Effector CD4-positive, alpha-beta T cell (primary cell): ENCODE measurements around the gene PDSS2.
"Not testable (repeated sequence)": the region's sequence is repeated elsewhere in the genome, so short reads cannot be mapped to it uniquely, and the experiment has no call there.

Experiments
- DNase-seq: peaks from one replicate; pipeline ENCODE4 v3.0.0-alpha.2; 2020

Gene PDSS2

DNA sequence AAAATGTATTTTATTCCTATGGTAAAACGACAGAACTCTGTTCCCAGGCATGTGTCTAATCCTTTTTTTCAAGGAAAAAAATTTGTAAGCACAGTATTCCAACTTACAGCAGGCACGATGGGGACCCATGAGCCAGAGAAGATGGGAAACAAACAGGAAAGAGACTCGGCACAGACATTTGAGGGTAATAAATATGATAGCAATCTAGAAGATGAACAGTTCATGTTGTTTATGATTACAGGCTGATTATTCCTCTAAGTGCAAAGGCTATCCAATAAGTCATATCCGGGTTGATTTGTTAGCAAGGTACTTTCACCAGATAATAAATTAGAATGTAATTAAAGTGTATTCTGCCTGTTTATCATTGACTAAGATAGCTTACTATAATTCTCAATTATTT, 43.2 kb downstream of the PDSS2 start:
- no peak for DNase-seq

- no peak for DNase-seq
These were observed 45.3 kb downstream of the PDSS2 start for GRCh38 chr6:107413966-107414645.

DNA sequence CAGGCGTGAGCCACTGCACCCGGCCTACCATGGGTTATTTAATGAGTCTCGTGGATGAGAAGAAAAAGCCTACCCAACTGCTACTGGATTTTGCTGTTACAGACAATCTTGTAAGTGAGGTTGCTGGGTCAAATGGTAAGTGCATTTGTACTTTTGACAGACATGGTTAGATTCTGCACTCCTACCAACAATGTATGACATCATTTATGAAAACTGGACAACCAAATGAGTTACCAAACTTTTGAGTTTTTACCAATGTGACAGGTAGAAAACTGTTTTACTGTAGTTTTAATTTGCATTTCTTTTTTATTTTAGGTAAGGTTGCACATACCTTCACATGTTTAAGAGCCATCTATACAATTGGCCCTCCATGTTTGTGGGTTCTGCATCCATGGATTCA, 48.2 kb downstream of the PDSS2 start:
- no peak for DNase-seq

- no peak for DNase-seq
These were observed 49.4 kb downstream of the PDSS2 start for GRCh38 chr6:107409942-107410341.

- DNase-seq = no peak
These were observed 50.6 kb downstream of the PDSS2 start for GRCh38 chr6:107408714-107409113.

GRCh38 chr6:107405002-107405401, 54.4 kb downstream of the PDSS2 start:
- DNase-seq = no peak

GRCh38 chr6:107402533-107402932, 56.8 kb downstream of the PDSS2 start:
- DNase-seq = no peak

- DNase-seq = no peak
These were observed 57.8 kb downstream of the PDSS2 start for GRCh38 chr6:107401573-107401972.

- DNase-seq = no peak
These were observed 58.7 kb downstream of the PDSS2 start for GRCh38 chr6:107400616-107401147.

- DNase-seq = no peak
These were observed 59.4 kb downstream of the PDSS2 start for GRCh38 chr6:107399935-107400334.

DNA sequence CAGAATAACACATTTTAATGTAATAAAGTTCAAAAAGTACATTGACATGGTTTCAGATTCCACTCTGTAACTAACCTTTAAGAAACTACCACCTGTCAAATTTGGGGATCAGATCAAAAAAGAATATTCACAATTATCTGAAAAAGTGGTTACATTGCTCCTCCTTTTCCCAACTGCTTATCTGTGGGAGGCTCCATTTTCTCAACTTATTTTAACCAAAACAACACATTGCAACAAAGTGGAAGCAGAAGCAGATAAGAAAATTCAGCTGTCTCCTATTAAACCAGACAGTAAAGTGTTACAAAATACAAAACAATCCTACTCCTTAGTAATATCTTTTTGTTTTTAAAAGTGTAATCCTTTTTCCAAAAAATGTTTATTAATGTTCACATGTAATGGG, 61.4 kb downstream of the PDSS2 start:
- DNase-seq = no peak

DNA sequence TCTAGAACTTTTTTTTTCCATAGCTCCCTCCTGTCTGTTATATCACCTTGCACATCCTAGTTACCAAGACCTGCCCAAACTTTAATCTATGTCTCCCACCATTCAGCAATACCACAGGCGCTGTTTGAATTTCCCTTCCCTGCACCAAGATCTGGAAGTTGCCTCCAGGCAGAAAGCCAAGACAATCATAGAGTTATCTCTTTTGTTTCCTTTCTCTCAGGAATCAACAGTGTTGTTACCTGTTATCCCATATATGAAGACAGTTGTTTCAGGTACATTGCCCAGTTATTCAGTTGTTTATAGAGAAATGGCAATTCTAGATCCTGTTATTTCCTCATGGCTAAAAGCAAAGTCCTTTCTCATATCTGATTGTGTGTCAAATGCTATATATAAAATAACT, 63.2 kb downstream of the PDSS2 start:
- no peak for DNase-seq

DNA sequence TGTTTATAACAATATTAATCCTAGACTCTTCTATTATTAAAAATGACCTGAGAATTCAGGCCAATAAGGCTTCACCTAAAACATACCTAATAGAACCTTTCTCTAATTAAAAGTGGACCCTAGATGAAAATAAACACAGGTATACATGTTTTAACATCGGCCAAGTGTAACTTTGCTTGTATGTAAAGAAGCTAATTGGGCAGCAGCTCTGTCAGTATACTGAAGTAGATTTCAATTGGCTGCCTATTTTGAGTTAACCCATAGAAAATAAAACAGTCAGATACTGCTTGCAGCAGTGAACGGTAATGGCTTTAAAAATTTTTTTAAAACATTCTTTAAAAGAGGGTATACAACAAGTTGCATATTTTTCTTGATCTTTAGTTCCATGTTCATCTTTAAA, 67.3 kb downstream of the PDSS2 start:
- DNase-seq = no peak

DNA sequence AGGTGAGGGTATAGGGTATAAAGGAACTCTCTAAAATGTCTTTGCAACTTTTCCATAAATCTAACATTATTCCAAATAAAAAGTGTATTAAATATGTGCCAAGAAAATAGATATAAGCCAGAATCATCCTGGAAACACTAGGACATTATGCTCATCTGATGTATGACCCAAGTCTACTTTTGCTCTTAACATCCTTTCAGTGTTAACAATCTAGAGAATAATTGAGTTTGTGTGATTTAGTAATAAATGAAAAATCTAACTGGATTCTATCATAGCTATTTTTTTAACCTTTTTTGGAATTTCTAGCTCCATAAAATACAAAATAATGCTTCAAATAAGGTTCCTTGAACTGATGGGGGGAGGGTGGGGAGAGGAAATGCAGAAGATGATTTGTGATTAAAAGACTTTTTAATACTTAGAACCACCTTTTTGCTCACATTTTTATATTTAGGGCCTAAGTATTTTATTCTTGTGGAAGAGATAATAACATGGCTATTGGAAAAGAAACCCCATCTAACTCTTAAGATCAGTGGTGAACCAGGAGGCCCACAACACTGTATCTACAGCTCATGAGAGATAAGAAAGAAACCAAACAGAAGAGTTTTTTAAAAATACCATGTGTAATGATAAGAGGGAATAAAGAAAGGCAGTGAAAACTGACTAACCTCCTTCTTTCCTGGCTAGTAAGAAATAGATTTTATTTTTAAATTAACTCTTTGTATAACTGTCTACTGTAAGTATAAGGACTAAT, 68.5 kb downstream of the PDSS2 start:
- DNase-seq = no peak

DNA sequence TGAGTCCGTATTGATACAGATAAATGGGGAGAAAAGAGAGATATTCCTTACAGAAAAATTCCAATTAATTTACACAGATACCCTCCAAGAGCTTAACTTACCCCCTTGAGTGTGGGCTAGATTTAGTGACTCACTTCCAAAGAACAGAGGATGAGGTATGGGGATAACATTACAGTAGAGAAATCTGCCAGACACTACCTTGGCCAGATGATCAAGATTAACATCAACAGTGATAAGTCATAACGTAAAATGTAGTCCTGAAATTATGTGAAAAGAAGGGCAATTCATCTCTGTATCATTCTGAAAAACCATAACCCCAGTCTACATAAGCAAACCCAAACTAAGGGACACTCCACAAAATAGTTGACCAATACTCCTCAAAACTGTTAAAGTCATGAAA, 69.3 kb downstream of the PDSS2 start:
- no peak for DNase-seq

- no peak for DNase-seq
These were observed 72.5 kb downstream of the PDSS2 start for GRCh38 chr6:107386904-107387303.

- no peak for DNase-seq
These were observed 73.0 kb downstream of the PDSS2 start for GRCh38 chr6:107386340-107386739.

DNA sequence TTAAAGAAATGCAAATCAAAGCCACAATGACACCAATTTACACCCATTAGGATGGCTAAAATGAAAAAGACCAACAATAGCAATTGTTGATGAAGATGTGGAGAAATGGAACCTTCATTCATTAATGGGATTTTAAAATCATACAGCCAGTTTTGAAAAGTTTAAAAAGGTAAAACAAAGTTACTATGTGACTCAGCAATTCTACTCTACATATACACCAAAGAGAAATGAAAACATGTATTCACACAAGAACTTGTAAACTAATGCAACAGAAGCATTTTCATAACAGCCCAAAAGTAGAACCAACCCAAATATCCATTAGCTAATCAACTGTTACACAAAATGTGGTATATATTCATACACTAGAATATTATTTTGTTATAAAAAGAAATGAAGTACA, 75.7 kb downstream of the PDSS2 start:
- no peak for DNase-seq

- no peak for DNase-seq
These were observed 85.1 kb downstream of the PDSS2 start for GRCh38 chr6:107374264-107374663.

GRCh38 chr6:107369493-107369892, 89.9 kb downstream of the PDSS2 start:
- no peak for DNase-seq

DNA sequence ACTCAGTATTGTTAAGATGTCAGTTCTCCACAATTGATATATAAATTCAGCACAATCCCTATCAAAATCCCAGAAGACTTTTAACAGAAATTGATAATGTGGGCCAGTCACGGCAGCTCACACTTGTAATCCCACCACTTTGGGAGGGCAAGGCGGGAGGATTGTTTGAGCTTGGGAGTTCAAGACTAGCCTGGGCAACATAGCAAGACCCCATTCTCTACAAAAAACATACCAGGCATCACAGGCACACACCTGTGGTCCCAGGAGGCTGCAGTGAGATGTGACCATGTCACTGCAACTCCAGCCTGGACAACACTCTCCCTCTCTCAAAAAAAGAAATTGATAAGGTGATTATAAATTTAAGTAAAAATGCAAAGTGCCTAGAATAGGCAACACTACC, 90.9 kb downstream of the PDSS2 start:
- DNase-seq = no peak

DNA sequence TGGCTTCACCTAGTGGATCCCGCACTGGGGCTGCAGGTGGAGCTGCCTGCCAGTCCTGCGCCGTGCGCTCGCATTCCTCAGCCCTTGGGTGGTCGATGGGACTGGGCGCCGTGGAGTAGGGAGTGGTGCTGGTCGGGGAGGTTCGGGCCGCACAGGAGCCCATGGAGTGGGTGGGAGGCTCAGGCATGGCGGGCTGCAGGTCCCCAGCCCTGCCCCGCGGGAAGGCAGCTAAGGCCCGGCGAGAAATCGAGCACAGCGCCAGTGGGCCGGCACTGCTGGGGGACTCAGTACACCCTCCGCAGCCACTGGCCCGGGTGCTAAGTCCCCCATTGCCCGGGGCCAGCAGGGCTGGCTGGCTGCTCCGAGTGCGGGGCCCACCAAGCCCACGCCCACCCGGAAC, 95.2 kb downstream of the PDSS2 start:
- DNase-seq = not testable (repeated sequence)

GRCh38 chr6:107361753-107362604, 97.4 kb downstream of the PDSS2 start:
- DNase-seq = no peak
